BLaER1 treated with 17β-estradiol and CSF1 and Interleukin-3, amounts not matched to agents 10 nM and 100 nM (cell line): Measurements from ENCODE around the gene LITAF.
"Not testable (repeated sequence)": the region's sequence is repeated elsewhere in the genome, so short reads cannot be mapped to it uniquely, and the experiment has no call there.

Source experiments
- H3K27ac ChIP-seq, 11 experiments: shearing (Covaris generic); formaldehyde crosslinking; 2 replicates each; pipeline ENCODE4 v1.8.1; 2022
- H3K27me3 ChIP-seq, 11 experiments: shearing (Covaris generic); formaldehyde crosslinking; 2 replicates each; pipeline ENCODE4 v1.8.1; 2022
- H3K36me3 ChIP-seq, 11 experiments: shearing (Covaris generic); formaldehyde crosslinking; 2 replicates each; pipeline ENCODE4 v1.8.1; 2022
- H3K4me1 ChIP-seq, 10 experiments: shearing (Covaris generic); formaldehyde crosslinking; 2 replicates each; pipeline ENCODE4 v1.8.1; 2022
- H3K4me2 ChIP-seq, 11 experiments: shearing (Covaris generic); formaldehyde crosslinking; 2 replicates each; pipeline ENCODE4 v1.8.1; 2022
- H3K4me3 ChIP-seq, 10 experiments: shearing (Covaris generic); formaldehyde crosslinking; 2 replicates each; pipeline ENCODE4 v1.8.1; 2022
- H3K9ac ChIP-seq, 11 experiments: shearing (Covaris generic); formaldehyde crosslinking; 2 replicates each; pipeline ENCODE4 v1.8.1; 2022
- H3K9me3 ChIP-seq, 11 experiments: shearing (Covaris generic); formaldehyde crosslinking; replicated peaks in 1 of 11; 2 replicates each; pipeline ENCODE4 v1.8.1; 2022
- H4K20me1 ChIP-seq, 11 experiments: shearing (Covaris generic); formaldehyde crosslinking; 2 replicates each; pipeline ENCODE4 v1.8.1; 2022
- Cebpa-rat ChIP-seq, 11 experiments: shearing (Covaris generic); IDR thresholded peaks; 2 replicates each; pipeline ENCODE4 v1.8.1; 2022

LITAF gene

DNA sequence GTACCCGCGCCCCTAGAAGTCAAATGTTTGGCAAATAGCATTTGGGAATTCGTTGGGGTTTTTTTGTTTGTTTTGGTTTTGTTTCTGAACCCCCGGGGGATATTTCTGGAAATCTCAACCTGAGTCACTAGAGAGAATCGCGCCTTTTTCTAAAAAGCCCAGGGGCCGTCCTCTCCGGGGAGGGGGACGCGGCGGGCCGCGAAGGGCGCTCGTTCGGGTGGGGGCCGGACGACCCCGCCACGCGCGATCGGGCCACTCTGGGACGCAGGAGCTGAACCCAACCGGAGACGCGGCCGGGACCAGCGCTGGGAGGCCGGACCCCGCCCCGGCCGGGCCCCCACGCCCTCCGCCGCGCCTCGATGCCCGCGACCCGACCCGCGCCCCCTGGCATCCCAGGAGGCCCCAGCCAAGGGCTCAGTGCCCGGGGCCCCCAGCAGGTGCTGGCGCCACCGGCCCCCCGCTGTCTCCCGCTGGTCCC, 302 bp downstream of the LITAF start:
- no peak for TF ChIP-seq Cebpa-rat (IDR thresholded peaks at IDR 0.05)
- no peaks in the 10 kb centered on the region for H3K9me3 ChIP-seq
- H4K20me1 ChIP-seq = peaks cover 17 to 46% (median 34%) of the 10 kb centered on the region in 11 experiments
- H3K27me3 ChIP-seq = peaks cover 0 to 50% (median 30%) of the 10 kb centered on the region in 11 experiments; a peak in 15 of 22 replicates
- peak overlapping the region; percentile 77 to 94 (median 88) for H3K27ac ChIP-seq
- peaks cover 50 to 72% (median 68%) of the 10 kb centered on the region in 10 experiments for H3K4me1 ChIP-seq
- peak overlapping the region; percentile 82 to 96 (median 91) for H3K9ac ChIP-seq
- peak overlapping the region; percentile 72 to 93 (median 84) for H3K4me3 ChIP-seq
- peaks cover 0 to 22% (median 5%) of the 10 kb centered on the region in 11 experiments; a peak in 10 of 22 replicates for H3K36me3 ChIP-seq
- peak overlapping the region; percentile 82 to 99 (median 97) for H3K4me2 ChIP-seq

DNA sequence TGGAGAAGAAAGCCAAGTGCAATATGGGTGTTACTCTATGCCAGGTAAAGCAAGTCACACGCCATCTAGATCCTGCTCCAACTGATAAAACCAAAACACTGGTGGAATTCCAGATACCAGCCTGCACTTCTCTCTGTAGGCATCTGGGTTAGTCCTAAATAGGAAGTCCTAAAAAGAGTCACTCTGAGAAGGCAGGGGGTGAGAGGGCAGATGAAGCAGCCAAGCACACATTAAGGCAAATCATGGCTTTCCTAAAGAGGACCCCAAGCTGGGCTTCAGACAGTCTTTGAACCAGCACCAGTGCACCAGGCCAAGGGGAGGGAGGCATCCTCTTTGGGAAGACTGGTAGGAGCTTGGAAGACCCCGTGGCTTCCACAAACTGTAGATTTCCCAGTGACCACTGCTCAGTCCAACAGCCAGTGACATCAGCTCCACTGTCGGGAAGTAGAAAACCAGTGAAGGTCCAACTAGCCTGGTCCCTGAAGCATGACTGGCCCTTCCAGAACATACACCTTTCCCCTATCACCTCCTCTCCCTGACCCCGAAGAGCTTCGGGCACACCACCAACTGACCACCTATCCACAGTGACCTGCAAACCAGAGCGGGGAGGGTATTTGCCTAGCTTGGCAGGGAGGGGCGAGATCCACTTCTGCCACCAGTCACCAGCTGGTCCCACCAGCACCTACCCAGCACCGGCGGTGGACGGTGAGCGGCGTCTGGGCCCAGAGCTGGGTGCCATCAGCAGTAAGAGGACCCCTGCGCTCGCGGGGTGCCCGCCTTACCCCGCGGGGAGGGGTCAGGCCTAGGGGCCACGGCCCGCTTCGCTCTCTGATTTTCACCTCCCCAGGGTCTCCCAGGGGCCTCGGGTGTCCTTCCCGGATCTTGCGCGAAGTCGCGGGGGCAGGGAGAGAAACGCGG, 1.0 kb downstream of the LITAF start:
- H3K27ac ChIP-seq = peak overlapping the region; percentile 77 to 94 (median 88)
- peaks cover 0 to 53% (median 32%) of the 10 kb centered on the region in 11 experiments; a peak in 15 of 22 replicates for H3K27me3 ChIP-seq
- peak overlapping the region; percentile 72 to 93 (median 84) for H3K4me3 ChIP-seq
- peaks cover 0 to under 1% (median 0%) of the 10 kb centered on the region in 11 experiments; a peak in 2 of 22 replicates for H3K9me3 ChIP-seq
- TF ChIP-seq Cebpa-rat (IDR thresholded peaks at IDR 0.05) = no peak
- peaks cover 57 to 79% (median 75%) of the 10 kb centered on the region in 10 experiments for H3K4me1 ChIP-seq
- peak overlapping the region; percentile 82 to 96 (median 91) for H3K9ac ChIP-seq
- H3K36me3 ChIP-seq = peaks cover 0 to 29% (median 11%) of the 10 kb centered on the region in 11 experiments; a peak in 16 of 22 replicates
- peak overlapping the region; percentile 82 to 99 (median 97) for H3K4me2 ChIP-seq
- peaks cover 24 to 53% (median 41%) of the 10 kb centered on the region in 11 experiments for H4K20me1 ChIP-seq

DNA sequence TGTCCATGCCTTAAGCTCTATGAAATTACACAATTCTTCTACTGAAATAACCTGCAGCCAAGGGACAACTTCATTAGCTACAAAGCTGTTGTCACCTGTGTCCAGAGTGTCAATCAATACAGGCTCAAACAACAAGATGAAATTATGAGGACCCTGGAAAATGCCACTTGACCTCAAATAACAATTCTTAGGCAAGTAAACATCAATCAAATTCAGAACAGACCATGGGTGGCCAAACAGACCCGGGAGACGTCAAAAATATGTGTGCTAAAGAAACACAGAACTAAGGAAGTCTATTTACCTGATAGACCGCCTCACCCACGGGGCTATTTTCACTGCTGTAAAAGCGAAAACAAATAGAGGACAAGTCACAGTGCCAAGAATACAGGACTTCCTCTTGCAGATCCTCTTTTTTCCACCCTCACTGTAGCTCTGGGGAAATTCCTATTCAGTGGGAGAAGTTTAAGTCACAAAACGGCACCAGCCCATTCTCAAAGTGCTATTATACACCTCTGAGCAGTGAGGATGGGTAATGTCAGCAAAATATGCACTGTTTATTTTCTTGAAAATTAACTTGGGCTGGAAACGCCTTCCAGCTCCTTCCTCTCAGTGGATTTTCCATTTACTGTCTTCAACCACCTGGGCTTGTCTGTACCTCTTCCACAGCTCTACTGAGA, 2.7 kb downstream of the LITAF start:
- no peak for TF ChIP-seq Cebpa-rat (IDR thresholded peaks at IDR 0.05)
- Histone ChIP-seq H3K27me3 (peaks cover 0 to 57% (median 33%) of the 10 kb centered on the region in 11 experiments; a peak in 15 of 22 replicates), H3K4me2 (peak overlapping the region; percentile 82 to 99 (median 97)), H3K36me3 (peaks cover 0 to 38% (median 15%) of the 10 kb centered on the region in 11 experiments; a peak in 16 of 22 replicates), H3K27ac (peak overlapping the region; percentile 77 to 94 (median 88)), H3K9me3 (peaks cover 0 to 4% (median 0%) of the 10 kb centered on the region in 11 experiments; a peak in 2 of 22 replicates), H3K9ac (peak overlapping the region; percentile 82 to 96 (median 91)), H3K4me3 (peak overlapping the region; percentile 72 to 93 (median 84)), H4K20me1 (peaks cover 33 to 70% (median 56%) of the 10 kb centered on the region in 11 experiments), H3K4me1 (peaks cover 66 to 88% (median 76%) of the 10 kb centered on the region in 10 experiments)

DNA sequence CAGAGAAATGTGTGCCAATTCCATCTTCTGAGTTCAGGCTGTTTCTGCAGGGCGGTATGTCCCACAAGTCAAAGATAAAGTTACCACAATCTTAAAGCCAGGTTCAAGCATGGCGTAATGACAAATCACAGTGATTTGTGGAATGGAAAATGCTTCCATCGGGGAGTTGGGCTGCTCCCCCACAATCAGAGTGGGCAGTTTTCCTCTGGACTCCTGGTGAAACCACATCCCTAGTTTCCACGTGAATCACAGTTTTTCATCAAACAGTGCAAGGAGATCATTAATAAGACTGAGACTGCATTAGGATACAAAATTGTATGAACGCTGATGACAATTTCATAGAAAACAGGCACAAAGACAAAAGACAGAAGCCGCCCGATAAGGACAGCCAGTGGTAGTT, 3.6 kb downstream of the LITAF start:
- H3K36me3 ChIP-seq = peaks cover 0 to 47% (median 18%) of the 10 kb centered on the region in 11 experiments; a peak in 16 of 22 replicates
- H3K9ac ChIP-seq = peak overlapping the region in 4 of 11 experiments; percentile 60 to 96 (median 94); a peak in 5 of 22 replicates
- H3K4me1 ChIP-seq = peaks cover 68 to 88% (median 76%) of the 10 kb centered on the region in 10 experiments
- no peak for TF ChIP-seq Cebpa-rat (IDR thresholded peaks at IDR 0.05)
- H3K9me3 ChIP-seq = peaks cover 0 to 4% (median 0%) of the 10 kb centered on the region in 11 experiments; a peak in 2 of 22 replicates
- peak overlapping the region; percentile 82 to 99 (median 97) for H3K4me2 ChIP-seq
- peaks cover 33 to 78% (median 65%) of the 10 kb centered on the region in 11 experiments for H4K20me1 ChIP-seq
- peaks cover 0 to 56% (median 33%) of the 10 kb centered on the region in 11 experiments; a peak in 15 of 22 replicates for H3K27me3 ChIP-seq
- peak overlapping the region in 9 of 10 experiments; percentile 0 to 93 (median 79); a peak in 11 of 20 replicates for H3K4me3 ChIP-seq
- H3K27ac ChIP-seq = peak overlapping the region in 3 of 11 experiments; percentile 87 to 94 (median 88); a peak in 6 of 22 replicates

DNA sequence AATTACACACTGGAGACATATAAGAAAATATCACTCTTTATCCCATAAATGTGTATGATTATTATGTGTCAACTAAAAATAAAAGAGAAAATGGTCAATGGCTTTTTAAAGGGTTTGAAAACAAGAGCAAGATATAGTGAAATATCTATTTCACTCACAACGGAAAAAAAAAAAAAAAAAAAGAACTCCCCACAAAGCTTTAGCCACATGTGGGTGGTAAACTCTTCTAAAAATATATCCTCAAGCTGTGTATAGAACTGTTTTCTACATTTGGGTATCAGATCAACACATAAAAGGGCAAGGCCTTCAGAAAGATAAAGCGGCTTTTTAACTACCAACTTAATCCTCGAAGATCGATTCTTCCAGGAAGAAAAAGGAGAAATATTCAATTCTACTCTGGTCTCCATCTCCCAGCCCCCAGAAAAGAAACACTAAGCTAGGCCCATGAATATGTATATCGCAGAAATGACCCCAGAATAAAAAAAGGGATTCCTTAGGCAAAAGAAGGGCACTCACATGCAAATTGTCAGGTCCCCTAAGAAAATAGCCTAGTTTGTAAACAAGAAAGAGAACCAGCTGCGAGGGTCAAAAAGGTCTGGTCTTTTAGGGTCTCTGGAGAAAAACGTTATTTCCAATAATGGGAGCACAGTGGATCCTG, 4.4 kb downstream of the LITAF start:
- peaks cover 0 to 4% (median 0%) of the 10 kb centered on the region in 11 experiments; a peak in 2 of 22 replicates for H3K9me3 ChIP-seq
- H3K4me3 ChIP-seq = peak overlapping the region in 5 of 10 experiments; percentile 3 to 93 (median 72); a peak in 6 of 20 replicates
- H3K4me1 ChIP-seq = peaks cover 68 to 88% (median 77%) of the 10 kb centered on the region in 10 experiments
- H3K9ac ChIP-seq = peak overlapping the region in 5 of 11 experiments; percentile 5 to 92 (median 46); a peak in 9 of 22 replicates
- peaks cover 41 to 87% (median 74%) of the 10 kb centered on the region in 11 experiments for H4K20me1 ChIP-seq
- H3K4me2 ChIP-seq = peak overlapping the region; percentile 82 to 99 (median 97)
- peak overlapping the region in 3 of 11 experiments; percentile 32 to 94 (median 39); a peak in 4 of 22 replicates for H3K27ac ChIP-seq
- H3K36me3 ChIP-seq = peaks cover 0 to 53% (median 18%) of the 10 kb centered on the region in 11 experiments; a peak in 16 of 22 replicates
- H3K27me3 ChIP-seq = peaks cover 0 to 47% (median 24%) of the 10 kb centered on the region in 11 experiments; a peak in 15 of 22 replicates
- no peak for TF ChIP-seq Cebpa-rat (IDR thresholded peaks at IDR 0.05)

DNA sequence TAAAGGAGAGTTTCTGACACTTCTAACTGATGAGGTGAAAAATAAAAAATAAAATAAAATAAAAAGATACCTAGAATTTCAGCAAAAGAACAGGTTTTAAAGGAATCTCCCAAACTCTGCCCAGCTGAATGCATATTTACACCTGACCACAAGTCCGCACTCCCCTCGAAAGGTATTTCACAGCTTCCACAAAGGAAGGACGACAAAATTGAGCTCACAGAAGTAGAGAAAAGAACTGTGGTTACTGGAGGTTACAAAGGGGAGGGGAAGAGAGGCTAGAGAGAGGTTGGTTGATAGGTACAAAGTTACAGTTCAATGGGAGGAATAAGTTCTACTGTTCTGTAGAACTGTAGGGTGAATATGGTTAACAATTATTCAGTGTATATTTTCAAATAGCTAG, 5.0 kb downstream of the LITAF start:
- Histone ChIP-seq H3K27ac (peak overlapping the region in 2 of 11 experiments; percentile 23 to 94; a peak in 2 of 22 replicates), H3K9ac (peak overlapping the region in 1 of 11 experiments; percentile 7; a peak in 2 of 22 replicates), H3K27me3 (peaks cover 0 to 41% (median 23%) of the 10 kb centered on the region in 11 experiments; a peak in 15 of 22 replicates), H4K20me1 (peaks cover 47 to 93% (median 80%) of the 10 kb centered on the region in 11 experiments), H3K36me3 (peaks cover 0 to 54% (median 18%) of the 10 kb centered on the region in 11 experiments; a peak in 16 of 22 replicates), H3K9me3 (peaks cover 0 to 4% (median 0%) of the 10 kb centered on the region in 11 experiments; a peak in 2 of 22 replicates), H3K4me2 (peak overlapping the region; percentile 82 to 99 (median 97)), H3K4me3 (peak overlapping the region in 1 of 10 experiments; percentile 7; a peak in 2 of 20 replicates), H3K4me1 (peaks cover 73 to 92% (median 81%) of the 10 kb centered on the region in 10 experiments)
- TF ChIP-seq Cebpa-rat (IDR thresholded peaks at IDR 0.05) = no peak

DNA sequence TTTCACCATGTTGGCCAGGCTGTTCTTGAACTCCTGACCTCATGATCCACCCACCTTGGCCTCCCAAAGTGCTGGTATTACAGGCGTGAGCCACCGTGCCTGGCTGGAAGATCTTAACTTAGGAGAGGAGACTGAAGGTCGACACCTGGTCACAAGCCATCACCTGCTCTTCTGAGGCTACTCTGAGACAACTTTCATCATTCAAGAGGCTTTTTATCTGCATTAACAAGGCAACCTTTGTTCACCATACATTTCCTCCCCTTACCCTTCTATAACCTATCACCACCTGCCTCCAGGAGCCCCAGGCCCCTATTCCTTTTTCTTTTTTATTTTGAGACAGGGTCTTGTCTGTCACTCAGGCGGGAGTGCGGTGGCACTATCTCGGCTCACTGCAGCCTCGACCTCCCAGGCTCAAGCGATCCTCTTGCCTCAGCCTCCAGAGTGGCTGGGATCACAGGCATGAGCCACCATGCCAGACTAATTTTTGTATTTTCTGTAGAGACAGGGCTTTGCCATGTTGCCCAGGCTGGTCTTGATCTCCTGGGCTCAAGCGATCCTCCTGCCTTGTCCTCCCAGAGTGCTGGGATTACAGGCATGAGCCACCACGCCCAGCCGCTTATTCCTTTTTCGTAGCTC, 6.2 kb downstream of the LITAF start:
- Histone ChIP-seq H3K4me2 (peak overlapping the region in 10 of 11 experiments; percentile 90 to 99 (median 98); a peak in 16 of 22 replicates), H4K20me1 (peaks cover 51 to 100% (median 89%) of the 10 kb centered on the region in 11 experiments)

DNA sequence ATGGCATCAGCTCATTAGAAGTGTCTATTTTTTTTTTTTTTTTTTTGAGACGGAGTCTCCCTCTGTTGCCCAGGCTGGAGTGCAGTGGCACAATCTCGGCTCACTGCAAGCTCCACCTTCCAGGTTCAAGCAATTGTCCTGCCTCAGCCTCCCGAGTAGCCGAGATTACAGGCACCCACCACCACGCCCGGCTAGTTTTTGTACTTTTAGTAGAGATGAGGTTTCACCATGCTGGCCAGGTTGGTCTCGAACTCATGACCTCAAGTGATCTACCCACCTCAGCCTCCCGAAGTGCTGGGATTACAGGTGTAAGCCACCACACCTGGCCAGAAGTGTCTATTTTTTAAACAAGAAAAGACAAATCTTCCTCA, 9.4 kb downstream of the LITAF start:
- Histone ChIP-seq H3K27me3 (peaks cover 4 to 37% (median 21%) of the 10 kb centered on the region in 11 experiments; a peak in 17 of 22 replicates), H4K20me1 (peaks cover 81 to 100% (median 100%) of the 10 kb centered on the region in 11 experiments), H3K27ac (peak overlapping the region in 6 of 11 experiments; percentile 12 to 74 (median 42); a peak in 8 of 22 replicates), H3K4me1 (peaks cover 70 to 97% (median 84%) of the 10 kb centered on the region in 10 experiments), H3K9ac (peak overlapping the region in 2 of 11 experiments; percentile 21 to 51; a peak in 3 of 22 replicates), H3K4me2 (peak overlapping the region; percentile 68 to 94 (median 87)), H3K36me3 (peaks cover 0 to 75% (median 18%) of the 10 kb centered on the region in 11 experiments; a peak in 16 of 22 replicates)
- H3K4me3 ChIP-seq, H3K9me3 ChIP-seq: not testable (repeated sequence)

More for the DNA sequence above, 6.2 kb downstream of the LITAF start:
- H3K4me1 ChIP-seq = peaks cover 83 to 97% (median 85%) of the 10 kb centered on the region in 10 experiments
- H3K27me3 ChIP-seq = peaks cover 0 to 30% (median 23%) of the 10 kb centered on the region in 11 experiments; a peak in 19 of 22 replicates
- TF ChIP-seq Cebpa-rat (IDR thresholded peaks at IDR 0.05) = no peak
- peaks cover 0 to 4% (median 0%) of the 10 kb centered on the region in 11 experiments; a peak in 2 of 22 replicates for H3K9me3 ChIP-seq
- no peak overlapping the region for H3K4me3 ChIP-seq
- H3K27ac ChIP-seq = no peak overlapping the region; a peak in 1 of 22 replicates
- peaks cover 0 to 62% (median 18%) of the 10 kb centered on the region in 11 experiments; a peak in 16 of 22 replicates for H3K36me3 ChIP-seq
- no peak overlapping the region; a peak in 1 of 22 replicates for H3K9ac ChIP-seq
